ENCODE results near the gene KIF14.
"Not testable (repeated sequence)": the region's sequence is repeated elsewhere in the genome, so short reads cannot be mapped to it uniquely, and the experiment has no call there.

The KIF14 gene

GRCh38 chr1:200530623-200531261 lies 89.8 kb downstream of the KIF14 start:
- no peak for TF ChIP-seq CTCF (IDR thresholded peaks at IDR 0.05; ENCODE audit: insufficient read depth, low read depth, low read length, missing control alignments)
- H3K4me3 ChIP-seq (ENCODE audit: low read depth, low read length): no peak overlapping the region
- DNase-seq (ENCODE audit: low read depth): no peak

- TF ChIP-seq CTCF (IDR thresholded peaks at IDR 0.05; ENCODE audit: insufficient read depth, low read depth, low read length, missing control alignments): no peak
- no peak overlapping the region for H3K4me3 ChIP-seq (ENCODE audit: low read depth, low read length)
- no peak for DNase-seq (ENCODE audit: low read depth)
These were observed 91.5 kb downstream of the KIF14 start for GRCh38 chr1:200528858-200529606.

GRCh38 chr1:200527670-200528069 lies 92.9 kb downstream of the KIF14 start:
- TF ChIP-seq CTCF (IDR thresholded peaks at IDR 0.05; ENCODE audit: insufficient read depth, low read depth, low read length, missing control alignments): no peak
- no peak for DNase-seq (ENCODE audit: low read depth)

GRCh38 chr1:200526709-200527612 lies 93.6 kb downstream of the KIF14 start:
- peak; percentile 52 for DNase-seq (ENCODE audit: low read depth)
- TF ChIP-seq CTCF (IDR thresholded peaks at IDR 0.05; ENCODE audit: insufficient read depth, low read depth, low read length, missing control alignments): no peak
- no peak overlapping the region for H3K4me3 ChIP-seq (ENCODE audit: low read depth, low read length)

More at GRCh38 chr1:200527670-200528069, 92.9 kb downstream of the KIF14 start:
- H3K4me3 ChIP-seq (ENCODE audit: low read depth, low read length): no peak overlapping the region

- no peak overlapping the region for H3K4me3 ChIP-seq (ENCODE audit: low read depth, low read length)
- no peak for TF ChIP-seq CTCF (IDR thresholded peaks at IDR 0.05; ENCODE audit: insufficient read depth, low read depth, low read length, missing control alignments)
- no peak for DNase-seq (ENCODE audit: low read depth)
These were observed 95.2 kb downstream of the KIF14 start for GRCh38 chr1:200525090-200525987.

- not testable (repeated sequence) for H3K4me3 ChIP-seq (ENCODE audit: low read depth, low read length); DNase-seq (ENCODE audit: low read depth)
These were observed 96.0 kb downstream of the KIF14 start for GRCh38 chr1:200524551-200524950.
